Endothelial cell of umbilical vein (primary cell): ENCODE results near the gene WAS.

Source experiments
- CTCF ChIP-seq, 2 donors: IDR thresholded peaks; 1 replicate in 1 of 2; 2 replicates in 1 of 2; pipeline ENCODE4 v1.5.1; 2011; ENCODE audit warnings: low read length in 2 of 2, mild to moderate bottlenecking in 2 of 2, moderate library complexity in 2 of 2, control low read depth in 1 of 2, inconsistent platforms in 1 of 2, low read depth in 1 of 2; ENCODE audit not compliant: insufficient read depth in 1 of 2; ENCODE audit errors: extremely low read depth in 1 of 2
- EZH2 ChIP-seq: IDR thresholded peaks from 2 replicates; pipeline ENCODE4 v1.6.1; 2012; ENCODE audit warnings: borderline replicate concordance, low read depth, mild to moderate bottlenecking, moderate library complexity, low read length, inconsistent platforms; ENCODE audit not compliant: severe bottlenecking
- GATA2 ChIP-seq: IDR thresholded peaks from 2 replicates; pipeline ENCODE4 v1.7.0; 2011; ENCODE audit warnings: low read depth, mild to moderate bottlenecking, moderate library complexity, mixed read lengths, low read length; ENCODE audit not compliant: insufficient read length, insufficient read depth
- MAX ChIP-seq: IDR thresholded peaks from 2 replicates; pipeline ENCODE4 v1.6.1; 2011; ENCODE audit not compliant: insufficient read depth, insufficient read length
- MYC ChIP-seq: IDR thresholded peaks from one replicate; pipeline ENCODE4 v1.6.1; 2011; ENCODE audit warnings: mild to moderate bottlenecking, low read depth, low read length
- POLR2A ChIP-seq: IDR thresholded peaks from 2 replicates; pipeline ENCODE4 v1.6.1; 2012; ENCODE audit warnings: low read depth, mild to moderate bottlenecking, control low read depth, low read length

GRCh38 chrX:48719958-48720357, 36.4 kb downstream of the WAS start:
- TF ChIP-seq CTCF (IDR thresholded peaks at IDR 0.05; ENCODE audit: extremely low read depth in 1 of 2, insufficient read depth in 1 of 2, low read depth in 1 of 2, low read length in 2 of 2) (no peak), MYC (no peak), EZH2 (no peak), POLR2A (no peak), MAX (no peak), GATA2 (no peak)
